NT2/D1 (cell line): Measurements from ENCODE around the gene PRKG1.

Experiments
- SUZ12 ChIP-seq: IDR thresholded peaks from 2 replicates; pipeline ENCODE4 v1.6.1; 2011; ENCODE audit not compliant: insufficient read length, insufficient read depth; ENCODE audit errors: extremely low read depth
- YY1 ChIP-seq: IDR thresholded peaks from 2 replicates; pipeline ENCODE4 v1.6.1; 2011; ENCODE audit not compliant: insufficient read length, insufficient read depth
- ZNF274 ChIP-seq: IDR thresholded peaks from 2 replicates; pipeline ENCODE4 v1.6.1; 2011; ENCODE audit warnings: mild to moderate bottlenecking, low read depth, low read length

DNA sequence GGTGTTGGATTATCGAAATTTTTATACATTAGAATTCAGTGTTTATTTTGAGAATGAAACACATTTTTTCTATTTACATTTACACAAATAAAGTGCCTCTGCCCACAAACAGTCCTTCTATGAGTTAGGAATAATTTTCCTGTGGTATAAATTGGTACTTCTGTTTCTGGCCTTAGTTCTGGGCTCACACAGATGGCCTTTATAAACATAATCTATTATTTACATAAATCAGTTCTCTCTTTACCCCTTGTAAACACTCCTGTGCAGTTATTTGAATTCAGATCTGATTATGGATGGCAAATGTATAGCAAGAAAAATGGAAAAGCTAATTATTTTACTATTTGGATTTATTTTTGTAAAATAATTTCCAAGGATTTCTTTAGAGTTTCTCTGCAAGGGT lies 143.2 kb downstream of the PRKG1 start:
- TF ChIP-seq YY1 = no peak
- no peak for TF ChIP-seq ZNF274
- TF ChIP-seq SUZ12 = no peak
